Spleen (tissue), 7 donors: ENCODE results near the gene RHBDL1.

Experiments used
- CTCF ChIP-seq, 11 experiments: fragments of 200-600 bp in 7 of 11; fragments of 450-650 bp in 4 of 11; sonication (generic) in 4 of 11; IDR thresholded peaks in 8 of 11; conservative IDR thresholded peaks in 3 of 11; 1 replicate in 7 of 11; 2 replicates in 4 of 11; pipeline versions ENCODE4 v1.4.0 to v1.8.0; 2016 to 2021; ENCODE audit warnings: antibody characterized with exemption in 11 of 11, inconsistent platforms in 4 of 11, mild to moderate bottlenecking in 1 of 11
- POLR2AphosphoS5 ChIP-seq, 3 donors: sonication (generic); formaldehyde crosslinking; IDR thresholded peaks; one replicate each; pipeline ENCODE4 v1.5.1; 2017; ENCODE audit warnings: antibody characterized with exemption in 3 of 3
- donor health status: DM: no; HTN: no; CAD: no; lungs with moderate emphysema.
- donor health status: DM: no; HTN: no; CAD: no.
- donor health status: DM: no; HTN: no; CAD: no.

- TF ChIP-seq CTCF (IDR thresholded peaks at IDR 0.05 in 8 of 11, conservative IDR thresholded peaks at IDR 0.05 in 3 of 11): no peak
- peak in 2 of 3 donors; percentile 14 to 36 for TF ChIP-seq POLR2AphosphoS5 (IDR thresholded peaks at IDR 0.05)
Observed at GRCh38 chr16:645852-646678, 29.4 kb upstream of the RHBDL1 start.
